Measurements from ENCODE around the gene ZCCHC24. TPM values are rescaled to one million over a fixed set of nuclear protein-coding genes. Genes with fewer than 3 reads are reported as not detected.
"Not testable (repeated sequence)": the region's sequence is repeated elsewhere in the genome, so short reads cannot be mapped to it uniquely, and the experiment has no call there.

The ZCCHC24 gene
- total and polyA plus RNA-seq, 3 donors from 2014 or later = 27.7 to 38.6 (median 31.3) TPM

GRCh38 chr10:79340646-79341244 lies 104.7 kb downstream of the ZCCHC24 start:
- H3K9me3 ChIP-seq = no peaks in the 10 kb centered on the region
- TF ChIP-seq CTCF (IDR thresholded peaks at IDR 0.05) (no peak), POLR2A (IDR thresholded peaks at IDR 0.05) (no peak)
- no peaks in the 10 kb centered on the region for H3K36me3 ChIP-seq (ENCODE audit: low read depth, missing control alignments)
- whole genome bisulfite sequencing, 2 donors = 62% methylated on average over 5 of the region's 5 CpGs
- no peak overlapping the region for H3K4me3 ChIP-seq
- DNase-seq = no peak
- intact Hi-C loops (cut with DNase I; ENCODE audit: low total_unique reads) = no loop called here
- no peak overlapping the region for H3K27ac ChIP-seq
- no peaks in the 10 kb centered on the region for H3K27me3 ChIP-seq
- peaks cover 16% of the 10 kb centered on the region for H3K4me1 ChIP-seq

GRCh38 chr10:79339266-79339665 lies 106.2 kb downstream of the ZCCHC24 start:
- no peaks in the 10 kb centered on the region for H3K36me3 ChIP-seq (ENCODE audit: low read depth, missing control alignments)
- no peak overlapping the region for H3K4me3 ChIP-seq
- DNase-seq = no peak
- H3K27me3 ChIP-seq = no peaks in the 10 kb centered on the region
- WGBS, 2 donors = 92 to 97% methylated on average over 3 of the region's 3 CpGs
- intact Hi-C loops (cut with DNase I; ENCODE audit: low total_unique reads) = no loop called here
- no peak overlapping the region for H3K27ac ChIP-seq
- no peak for TF ChIP-seq CTCF (IDR thresholded peaks at IDR 0.05)
- TF ChIP-seq POLR2A (IDR thresholded peaks at IDR 0.05) = no peak
- H3K9me3 ChIP-seq = no peaks in the 10 kb centered on the region
- H3K4me1 ChIP-seq = peaks cover 25% of the 10 kb centered on the region

- peaks cover 25% of the 10 kb centered on the region for H3K4me1 ChIP-seq
- DNase-seq; H3K27me3 ChIP-seq; H3K36me3 ChIP-seq (ENCODE audit: low read depth, missing control alignments); H3K4me3 ChIP-seq; H3K9me3 ChIP-seq; H3K27ac ChIP-seq; intact Hi-C loops (cut with DNase I; ENCODE audit: low total_unique reads): not testable (repeated sequence)
- 94 to 98% methylated on average over 4 to 7 of the region's 11 CpGs for WGBS, 2 donors
Observed at GRCh38 chr10:79337783-79338469, 107.5 kb downstream of the ZCCHC24 start.

GRCh38 chr10:79336739-79337138 lies 108.7 kb downstream of the ZCCHC24 start:
- intact Hi-C loops (cut with DNase I; ENCODE audit: low total_unique reads) = no loop called here
- 70 to 98% methylated on average over 7 of the region's 7 CpGs for WGBS, 2 donors
- no peaks in the 10 kb centered on the region for H3K9me3 ChIP-seq
- H3K27ac ChIP-seq = no peak overlapping the region
- no peaks in the 10 kb centered on the region for H3K27me3 ChIP-seq
- H3K36me3 ChIP-seq (ENCODE audit: low read depth, missing control alignments) = no peaks in the 10 kb centered on the region
- H3K4me1 ChIP-seq = peaks cover 25% of the 10 kb centered on the region
- no peak overlapping the region for H3K4me3 ChIP-seq
- DNase-seq = no peak
- TF ChIP-seq POLR2A (IDR thresholded peaks at IDR 0.05) (no peak), CTCF (IDR thresholded peaks at IDR 0.05) (no peak)

- WGBS, 2 donors = 74 to 88% methylated on average over 3 of the region's 3 CpGs
- H3K27ac ChIP-seq = peak overlapping the region in 1 of 2 donors; percentile 53
- intact Hi-C loops (cut with DNase I; ENCODE audit: low total_unique reads) = no loop called here
Observed at GRCh38 chr10:79336276-79336675, 109.1 kb downstream of the ZCCHC24 start.

More at GRCh38 chr10:79336276-79336675, 109.1 kb downstream of the ZCCHC24 start:
- no peak for DNase-seq
- Histone ChIP-seq H3K36me3 (ENCODE audit: low read depth, missing control alignments) (no peaks in the 10 kb centered on the region), H3K4me3 (no peak overlapping the region), H3K4me1 (peaks cover 23% of the 10 kb centered on the region), H3K27me3 (no peaks in the 10 kb centered on the region), H3K9me3 (no peaks in the 10 kb centered on the region)
- no peak for TF ChIP-seq CTCF (IDR thresholded peaks at IDR 0.05)
- no peak for TF ChIP-seq POLR2A (IDR thresholded peaks at IDR 0.05)

Data from testis (tissue), 3 donors.